Hepatocyte (in vitro differentiated cells): ENCODE data around the gene KRTAP12-4.
"Not testable (repeated sequence)": the region's sequence is repeated elsewhere in the genome, so short reads cannot be mapped to it uniquely, and the experiment has no call there.

ENCODE experiments used
- EZH2 ChIP-seq: fragments of 200-600 bp; sonication (generic); IDR thresholded peaks from 2 replicates; pipeline ENCODE4 v1.6.1; 2016; ENCODE audit warnings: antibody characterized with exemption, mild to moderate bottlenecking, borderline replicate concordance
- EZH2phosphoT487 ChIP-seq: fragments of 200-600 bp; sonication (generic); IDR thresholded peaks from one replicate; pipeline ENCODE4 v1.6.1; 2018; ENCODE audit warnings: antibody characterized with exemption, mild to moderate bottlenecking, low read depth, moderate library complexity; ENCODE audit not compliant: unreplicated experiment, severe bottlenecking
- TF ChIP-seq, protein P1 (sequence below): fragments of 200-600 bp; sonication (generic); IDR thresholded peaks from 2 replicates; pipeline ENCODE4 v1.5.1; 2016; ENCODE audit warnings: antibody characterized with exemption, mild to moderate bottlenecking; ENCODE audit not compliant: poor library complexity

DNA sequence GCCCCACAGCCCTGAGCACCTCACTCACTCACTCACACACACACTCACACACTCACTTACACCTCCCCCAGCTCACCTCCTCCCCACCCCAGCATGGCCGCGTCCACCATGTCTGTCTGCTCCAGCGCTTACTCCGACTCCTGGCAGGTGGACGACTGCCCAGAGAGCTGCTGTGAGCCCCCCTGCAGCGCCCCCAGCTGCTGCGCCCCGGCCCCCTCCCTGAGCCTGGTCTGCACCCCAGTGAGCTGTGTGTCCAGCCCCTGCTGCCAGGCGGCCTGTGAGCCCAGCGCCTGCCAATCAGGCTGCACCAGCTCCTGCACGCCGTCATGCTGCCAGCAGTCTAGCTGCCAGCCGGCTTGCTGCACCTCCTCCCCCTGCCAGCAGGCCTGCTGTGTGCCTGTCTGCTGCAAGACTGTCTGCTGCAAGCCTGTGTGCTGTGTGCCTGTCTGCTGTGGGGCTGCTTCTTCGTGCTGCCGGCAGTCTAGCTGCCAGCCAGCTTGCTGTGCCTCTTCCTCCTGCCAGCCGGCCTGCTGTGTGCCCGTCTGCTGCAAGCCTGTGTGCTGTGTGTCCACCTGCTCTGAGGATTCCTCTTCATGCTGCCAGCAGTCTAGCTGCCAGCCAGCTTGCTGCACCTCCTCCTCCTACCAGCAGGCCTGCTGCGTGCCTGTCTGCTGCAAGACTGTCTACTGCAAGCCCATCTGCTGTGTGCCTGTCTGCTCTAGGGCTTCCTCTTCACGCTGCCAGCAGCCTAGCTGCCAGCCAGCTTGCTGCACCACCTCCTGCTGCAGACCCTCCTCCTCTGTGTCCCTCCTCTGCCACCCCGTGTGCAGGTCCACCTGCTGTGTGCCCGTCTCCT, 7.9 kb downstream of the KRTAP12-4 start, which contains the start of gene KRTAP10-11:
- not testable (repeated sequence) for TF ChIP-seq EZH2, EZH2phosphoT487
- TF ChIP-seq, protein P1, sequence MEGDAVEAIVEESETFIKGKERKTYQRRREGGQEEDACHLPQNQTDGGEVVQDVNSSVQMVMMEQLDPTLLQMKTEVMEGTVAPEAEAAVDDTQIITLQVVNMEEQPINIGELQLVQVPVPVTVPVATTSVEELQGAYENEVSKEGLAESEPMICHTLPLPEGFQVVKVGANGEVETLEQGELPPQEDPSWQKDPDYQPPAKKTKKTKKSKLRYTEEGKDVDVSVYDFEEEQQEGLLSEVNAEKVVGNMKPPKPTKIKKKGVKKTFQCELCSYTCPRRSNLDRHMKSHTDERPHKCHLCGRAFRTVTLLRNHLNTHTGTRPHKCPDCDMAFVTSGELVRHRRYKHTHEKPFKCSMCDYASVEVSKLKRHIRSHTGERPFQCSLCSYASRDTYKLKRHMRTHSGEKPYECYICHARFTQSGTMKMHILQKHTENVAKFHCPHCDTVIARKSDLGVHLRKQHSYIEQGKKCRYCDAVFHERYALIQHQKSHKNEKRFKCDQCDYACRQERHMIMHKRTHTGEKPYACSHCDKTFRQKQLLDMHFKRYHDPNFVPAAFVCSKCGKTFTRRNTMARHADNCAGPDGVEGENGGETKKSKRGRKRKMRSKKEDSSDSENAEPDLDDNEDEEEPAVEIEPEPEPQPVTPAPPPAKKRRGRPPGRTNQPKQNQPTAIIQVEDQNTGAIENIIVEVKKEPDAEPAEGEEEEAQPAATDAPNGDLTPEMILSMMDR: not testable (repeated sequence)
